Endothelial cell of umbilical vein (primary cell): ENCODE results near the gene LRRC56. TPM values are rescaled to one million over a fixed set of nuclear protein-coding genes. Genes with fewer than 3 reads are reported as not detected.

ENCODE experiments used
- BruUV-seq: library from RNA; stranded (reverse); fragments of 400-500 nt; replicated peaks from 2 replicates; lab custom pipeline; 2021; lab: Mats Ljungman, UMichigan
- CTCF ChIA-PET: fragments of 300-600, 350-600 bp; sonication (Branson Sonifier 250); formaldehyde crosslinking; loops from one replicate; lab custom pipeline; 2021; ENCODE audit warnings: antibody characterized with exemption, inconsistent platforms; lab: Charles Lee
- POLR2A ChIA-PET: fragments of 300-600, 350-600 bp; sonication (Branson Sonifier 250); formaldehyde crosslinking; loops from one replicate; lab custom pipeline; 2021; ENCODE audit warnings: antibody characterized with exemption, inconsistent platforms; lab: Charles Lee
- DNase-seq: peaks from one replicate; pipeline ENCODE4 v3.0.0-alpha.2; 2011; ENCODE audit warnings: low read depth, low spot score
- FAIRE-seq: peaks from 2 replicates; lab custom pipeline; 2011; peaks lifted over from hg19 to GRCh38; lab: Jason Lieb, UNC
- H2AFZ ChIP-seq: 2 replicates; pipeline ENCODE4 v1.6.0; 2012; ENCODE audit warnings: low read depth, low read length, control low read depth, inconsistent platforms
- H3K27ac ChIP-seq: 2 replicates; pipeline ENCODE4 v1.5.1; 2011; ENCODE audit warnings: low read depth, mild to moderate bottlenecking, control low read depth, low read length, moderate library complexity; ENCODE audit not compliant: insufficient read depth
- H3K27me3 ChIP-seq, 2 experiments: 2 replicates each; pipeline versions ENCODE4 v1.6.0 to v1.6.1; 2011; ENCODE audit warnings: low read length in 2 of 2, mixed read lengths in 1 of 2; ENCODE audit not compliant: control insufficient read depth in 2 of 2, insufficient read depth in 2 of 2
- H3K36me3 ChIP-seq, 2 experiments: 2 replicates in 1 of 2; 3 replicates in 1 of 2; pipeline ENCODE4 v1.5.1; 2011; ENCODE audit warnings: low read length in 2 of 2, mild to moderate bottlenecking in 1 of 2, moderate library complexity in 1 of 2; ENCODE audit not compliant: control insufficient read depth in 2 of 2, insufficient read depth in 2 of 2; ENCODE audit errors: extremely low read depth in 1 of 2
- H3K4me1 ChIP-seq: 3 replicates; pipeline ENCODE4 v1.5.1; 2011; ENCODE audit warnings: mild to moderate bottlenecking, low read length; ENCODE audit not compliant: control insufficient read depth, insufficient read depth; ENCODE audit errors: extremely low read depth
- H3K4me2 ChIP-seq: 2 replicates; pipeline ENCODE4 v1.6.1; 2011; ENCODE audit warnings: low read length, control low read depth, mixed read lengths; ENCODE audit not compliant: insufficient read depth
- H3K4me3 ChIP-seq, 3 experiments: fragments of 200-600 bp in 1 of 3; sonication (generic), shearing (Covaris generic) in 1 of 3; replicated peaks in 1 of 3; 2 replicates each; pipeline ENCODE4 v1.5.1; 2011 to 2016; ENCODE audit warnings: control low read depth in 3 of 3, low read length in 3 of 3, mild to moderate bottlenecking in 2 of 3, inconsistent platforms in 1 of 3, low read depth in 1 of 3, moderate library complexity in 1 of 3; ENCODE audit not compliant: insufficient read depth in 1 of 3
- H3K79me2 ChIP-seq: 2 replicates; pipeline ENCODE4 v1.6.0; 2012; ENCODE audit warnings: low read length, inconsistent platforms; ENCODE audit not compliant: control insufficient read depth, insufficient read depth
- H3K9ac ChIP-seq: replicated peaks from 2 replicates; pipeline ENCODE3; 2011; ENCODE audit warnings: low read length, control low read depth; ENCODE audit not compliant: insufficient read depth; ENCODE audit errors: extremely low read depth
- H3K9me1 ChIP-seq: replicated peaks from 3 replicates; pipeline ENCODE4 v1.6.0; 2011; ENCODE audit warnings: mild to moderate bottlenecking, low read length; ENCODE audit not compliant: control insufficient read depth, insufficient read depth; ENCODE audit errors: extremely low read depth
- H3K9me3 ChIP-seq: replicated peaks from 2 replicates; pipeline ENCODE4 v1.5.1; 2012; ENCODE audit warnings: low read length, inconsistent platforms; ENCODE audit not compliant: control insufficient read depth, insufficient read depth
- H4K20me1 ChIP-seq: replicated peaks from 2 replicates; pipeline ENCODE3; 2011; ENCODE audit warnings: mild to moderate bottlenecking, low read length; ENCODE audit not compliant: control insufficient read depth, insufficient read depth; ENCODE audit errors: extremely low read depth
- CTCF ChIP-seq, 2 donors: IDR thresholded peaks; 1 replicate in 1 of 2; 2 replicates in 1 of 2; pipeline ENCODE4 v1.5.1; 2011; ENCODE audit warnings: low read length in 2 of 2, mild to moderate bottlenecking in 2 of 2, moderate library complexity in 2 of 2, control low read depth in 1 of 2, inconsistent platforms in 1 of 2, low read depth in 1 of 2; ENCODE audit not compliant: insufficient read depth in 1 of 2; ENCODE audit errors: extremely low read depth in 1 of 2
- EZH2 ChIP-seq: IDR thresholded peaks from 2 replicates; pipeline ENCODE4 v1.6.1; 2012; ENCODE audit warnings: borderline replicate concordance, low read depth, mild to moderate bottlenecking, moderate library complexity, low read length, inconsistent platforms; ENCODE audit not compliant: severe bottlenecking
- FOS ChIP-seq: IDR thresholded peaks from 2 replicates; pipeline ENCODE4 v1.6.1; 2011; ENCODE audit warnings: mild to moderate bottlenecking, low read length, moderate library complexity, borderline replicate concordance; ENCODE audit not compliant: insufficient read depth
- GATA2 ChIP-seq: IDR thresholded peaks from 2 replicates; pipeline ENCODE4 v1.7.0; 2011; ENCODE audit warnings: low read depth, mild to moderate bottlenecking, moderate library complexity, mixed read lengths, low read length; ENCODE audit not compliant: insufficient read length, insufficient read depth
- JUN ChIP-seq: IDR thresholded peaks from 2 replicates; pipeline ENCODE4 v1.6.1; 2011; ENCODE audit warnings: borderline replicate concordance, low read depth; ENCODE audit not compliant: insufficient read length, insufficient read depth
- MAX ChIP-seq: IDR thresholded peaks from 2 replicates; pipeline ENCODE4 v1.6.1; 2011; ENCODE audit not compliant: insufficient read depth, insufficient read length
- MYC ChIP-seq: IDR thresholded peaks from one replicate; pipeline ENCODE4 v1.6.1; 2011; ENCODE audit warnings: mild to moderate bottlenecking, low read depth, low read length
- POLR2A ChIP-seq: IDR thresholded peaks from 2 replicates; pipeline ENCODE4 v1.6.1; 2012; ENCODE audit warnings: low read depth, mild to moderate bottlenecking, control low read depth, low read length
- POLR2AphosphoS5 ChIP-seq: IDR thresholded peaks from 2 replicates; pipeline ENCODE4 v1.6.1; 2012; ENCODE audit warnings: low read depth, mild to moderate bottlenecking, control low read depth, low read length, moderate library complexity; ENCODE audit not compliant: insufficient read depth
- dilution Hi-C: fragments of 300-500 bp; cut with MboI; formaldehyde crosslinking; loops from one replicate; pipeline ENCODE4 v1.15.0; 2019; ENCODE audit warnings: low sequenced_read_pairs; ENCODE audit not compliant: extremely low pct_ligation_motif_present
- intact Hi-C: fragments of 100-400 bp; cut with micrococcal nuclease; formaldehyde crosslinking; loops from one replicate; pipeline ENCODE4 v1.10.0; 2022
- polyA plus RNA-seq, 4 experiments: library from polyadenylated mRNA; depleted of rRNA in 3 of 4; stranded (reverse) in 3 of 4; unstranded in 1 of 4; fragments of >200 nt; gene quantifications; 2 replicates each; pipeline versions ENCODE4 v1.2.1 to v1.2.3, GENCODE V29; 2011 to 2012; ENCODE audit warnings: missing spikeins in 1 of 4
- total RNA-seq: library from RNA; stranded (reverse); gene quantifications from 2 replicates; pipeline ENCODE4 v1.2.3, GENCODE V29; 2021

The LRRC56 gene
- total and polyA plus RNA-seq, 2 donors (not counting 3 experiments of a cell fraction or from before 2014, with no cell fraction given), result 0.47 to 0.55 TPM

DNA sequence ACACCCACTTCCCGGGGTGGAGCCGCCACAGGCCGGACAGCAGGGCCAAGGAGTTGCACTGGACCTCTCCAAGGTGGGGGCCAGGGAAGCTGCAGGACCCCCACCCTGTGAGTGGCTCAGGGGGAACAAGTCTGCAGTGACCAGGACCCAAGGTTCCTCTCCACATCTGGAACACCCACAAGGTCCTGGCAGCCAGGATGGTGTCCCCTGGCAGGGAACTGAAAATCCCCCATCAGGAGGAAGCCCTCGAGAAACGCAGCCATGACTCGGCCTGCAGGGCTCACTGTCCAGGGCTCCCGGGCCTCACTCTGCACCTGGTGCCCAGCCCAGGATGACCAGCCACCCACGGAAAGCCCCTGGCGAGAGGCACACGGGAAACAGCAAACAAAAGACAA lies 41.8 kb upstream of the LRRC56 start:
- Histone ChIP-seq H3K4me3 (no peak overlapping the region), H3K79me2 (no peaks in the 10 kb centered on the region), H4K20me1 (no peaks in the 10 kb centered on the region), H3K36me3 (peaks cover 5 to 64% of the 10 kb centered on the region in 2 experiments), H3K4me2 (no peak overlapping the region), H3K27ac (no peak overlapping the region), H3K9me1 (no peaks in the 10 kb centered on the region), H3K4me1 (no peaks in the 10 kb centered on the region), H3K27me3 (no peaks in the 10 kb centered on the region), H2AFZ (no peak overlapping the region), H3K9me3 (no peaks in the 10 kb centered on the region), H3K9ac (no peak overlapping the region)
- BruUV-seq, result no TSS peak
- intact Hi-C loops, result no loop called here
- ChIA-PET POLR2A (no interaction called here), CTCF (no interaction called here)
- no peak for FAIRE-seq
- TF ChIP-seq MAX, result no peak
- TF ChIP-seq EZH2, result no peak
- no peak for TF ChIP-seq JUN
- TF ChIP-seq FOS, result no peak
- no peak for TF ChIP-seq GATA2
- TF ChIP-seq CTCF (IDR thresholded peaks at IDR 0.05; ENCODE audit: extremely low read depth in 1 of 2, insufficient read depth in 1 of 2, low read depth in 1 of 2, low read length in 2 of 2), result no peak
- TF ChIP-seq MYC, result no peak
- TF ChIP-seq POLR2A, result no peak
- no peak for TF ChIP-seq POLR2AphosphoS5
- dilution Hi-C loops, result no loop called here
- DNase-seq, result peak; percentile 17
